Dedifferentiated amniotic fluid mesenchymal stem cell (primary cell): ENCODE results near the gene CD68.

Source experiments
- DNase-seq: peaks from one replicate; pipeline ENCODE4 v3.0.0-alpha.2; 2016; ENCODE audit errors: extremely low spot score

CD68 gene

DNA sequence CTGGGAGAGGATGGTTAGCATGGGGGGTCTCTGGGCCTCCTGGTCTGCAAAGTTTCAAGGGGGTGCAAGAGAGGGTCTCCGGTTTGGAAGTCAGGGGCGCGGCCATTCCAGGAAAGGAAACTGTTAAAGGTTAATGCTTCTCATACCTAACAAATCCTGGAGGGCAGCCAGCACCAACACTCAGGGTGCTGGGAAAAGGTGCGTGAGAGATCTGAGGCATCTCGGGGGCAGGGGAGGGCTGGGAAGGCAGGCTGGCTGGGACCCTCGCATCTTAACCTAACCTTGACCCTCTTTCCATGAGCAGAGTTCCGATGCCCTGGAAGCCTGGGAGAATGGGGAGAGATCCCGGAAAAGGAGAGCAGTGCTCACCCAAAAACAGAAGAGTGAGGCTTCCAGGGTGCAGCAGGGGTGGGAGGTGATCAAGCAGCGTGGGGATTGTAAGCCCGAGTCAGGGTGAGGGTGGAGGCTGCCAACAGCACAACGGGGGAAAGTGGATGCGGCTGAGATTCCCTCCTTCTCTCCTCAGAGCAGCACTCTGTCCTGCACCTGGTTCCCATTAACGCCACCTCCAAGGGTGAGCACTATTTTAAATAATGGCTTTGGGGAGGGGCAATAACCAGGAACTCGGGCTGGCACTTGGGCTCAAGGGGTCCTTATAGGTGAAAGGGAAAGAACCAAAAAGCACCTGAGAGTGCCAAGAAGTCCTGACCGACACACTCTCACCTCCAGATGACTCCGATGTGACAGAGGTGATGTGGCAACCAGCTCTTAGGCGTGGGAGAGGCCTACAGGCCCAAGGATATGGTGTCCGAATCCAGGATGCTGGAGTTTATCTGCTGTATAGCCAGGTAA lies 19.9 kb upstream of the CD68 start:
- DNase-seq = no peak

DNA sequence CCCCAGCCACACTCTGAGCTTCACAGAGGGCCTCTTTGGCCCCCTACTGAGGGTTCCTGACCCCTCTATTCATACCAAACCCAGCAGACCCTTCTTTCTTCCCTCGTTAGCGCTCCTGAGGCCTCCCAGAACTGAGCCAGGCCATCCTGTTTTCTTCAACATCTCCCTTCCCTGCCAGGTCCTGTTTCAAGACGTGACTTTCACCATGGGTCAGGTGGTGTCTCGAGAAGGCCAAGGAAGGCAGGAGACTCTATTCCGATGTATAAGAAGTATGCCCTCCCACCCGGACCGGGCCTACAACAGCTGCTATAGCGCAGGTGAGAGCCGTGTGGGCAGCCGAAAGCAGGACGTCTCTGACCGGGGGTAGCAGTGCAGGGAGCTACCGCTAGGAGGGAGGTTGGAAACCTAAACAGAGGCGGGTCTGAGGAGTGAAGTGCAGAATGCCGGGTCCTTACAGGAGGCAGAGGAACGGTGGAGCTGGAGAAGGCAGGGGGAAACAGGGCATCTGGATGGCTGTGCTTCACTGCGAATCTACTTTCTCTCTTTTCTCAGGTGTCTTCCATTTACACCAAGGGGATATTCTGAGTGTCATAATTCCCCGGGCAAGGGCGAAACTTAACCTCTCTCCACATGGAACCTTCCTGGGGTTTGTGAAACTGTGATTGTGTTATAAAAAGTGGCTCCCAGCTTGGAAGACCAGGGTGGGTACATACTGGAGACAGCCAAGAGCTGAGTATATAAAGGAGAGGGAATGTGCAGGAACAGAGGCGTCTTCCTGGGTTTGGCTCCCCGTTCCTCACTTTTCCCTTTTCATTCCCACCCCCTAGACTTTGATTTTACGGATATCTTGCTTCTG lies 19.0 kb upstream of the CD68 start:
- DNase-seq = no peak

DNA sequence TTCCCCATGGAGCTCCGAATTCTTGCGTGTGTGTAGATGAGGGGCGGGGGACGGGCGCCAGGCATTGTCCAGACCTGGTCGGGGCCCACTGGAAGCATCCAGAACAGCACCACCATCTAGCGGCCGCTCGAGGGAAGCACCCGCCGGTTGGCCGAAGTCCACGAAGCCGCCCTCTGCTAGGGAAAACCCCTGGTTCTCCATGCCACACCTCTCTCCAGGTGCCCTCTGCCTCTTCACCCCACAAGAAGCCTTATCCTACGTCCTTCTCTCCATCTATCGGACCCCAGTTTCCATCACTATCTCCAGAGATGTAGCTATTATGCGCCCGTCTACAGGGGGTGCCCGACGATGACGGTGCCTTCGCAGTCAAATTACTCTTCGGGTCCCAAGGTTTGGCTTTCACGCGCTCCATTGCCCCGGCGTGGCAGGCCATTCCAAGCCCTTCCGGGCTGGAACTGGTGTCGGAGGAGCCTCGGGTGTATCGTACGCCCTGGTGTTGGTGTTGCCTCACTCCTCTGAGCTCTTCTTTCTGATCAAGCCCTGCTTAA lies 18.3 kb upstream of the CD68 start:
- peak; percentile 83 for DNase-seq

DNA sequence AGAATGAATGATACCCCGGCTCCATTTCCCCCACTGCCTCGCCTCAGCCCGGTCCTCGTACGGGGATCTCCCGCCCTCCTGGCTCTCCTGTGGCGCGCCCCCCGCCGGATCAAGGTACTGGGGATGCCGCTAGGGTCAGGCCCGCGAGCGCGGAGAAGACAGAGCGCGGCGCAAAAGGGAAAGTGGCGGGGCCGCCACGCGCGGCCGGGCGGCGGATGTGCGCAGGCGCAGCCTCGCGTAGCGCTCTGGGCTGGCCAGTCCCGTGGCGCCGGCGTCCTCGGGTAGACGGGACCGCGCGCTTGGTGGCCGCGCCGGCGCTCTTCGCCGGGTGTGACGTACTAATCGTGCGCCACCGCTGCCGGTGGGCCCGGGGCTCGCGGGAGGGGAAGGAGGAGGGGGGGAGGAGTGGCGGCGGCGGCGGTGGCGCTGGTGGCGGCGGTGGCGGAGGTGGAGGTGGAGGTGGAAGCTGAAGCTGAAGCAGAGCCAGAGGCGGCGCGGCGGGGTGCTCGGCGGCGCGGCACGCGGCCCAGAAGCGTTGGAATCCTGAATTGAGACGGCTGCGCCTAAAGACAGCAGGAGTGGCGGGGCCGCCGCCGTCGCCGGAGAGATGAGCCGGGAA lies 17.7 kb upstream of the CD68 start, which contains the start of gene SENP3:
Gene SENP3, plus strand, starts transcription at position 331 of the 619 bp plus-strand sequence. CDS start 1,158 bp downstream, outside the sequence.
- DNase-seq = peak; percentile 87

DNA sequence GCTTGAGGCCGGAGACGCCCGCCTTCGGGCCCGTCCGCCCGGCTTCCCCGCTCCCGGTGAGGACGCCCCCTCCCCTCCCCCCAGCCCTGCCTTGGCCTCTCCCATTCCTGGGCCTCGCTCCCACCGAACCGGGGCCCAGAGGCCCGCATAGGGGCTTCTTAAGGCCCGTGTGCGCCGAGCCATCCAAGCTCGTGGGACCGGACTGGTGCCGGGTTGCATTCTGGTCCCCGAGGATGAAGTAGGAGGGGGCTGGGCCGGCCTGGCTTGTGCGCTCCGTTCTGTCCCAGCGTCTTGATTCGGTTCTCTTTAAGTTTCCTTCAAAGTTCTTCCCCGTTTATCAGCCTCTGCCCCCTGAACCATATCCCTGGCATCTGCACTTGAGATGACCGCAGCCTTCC lies 17.2 kb upstream of the CD68 start:
- DNase-seq = no peak

DNA sequence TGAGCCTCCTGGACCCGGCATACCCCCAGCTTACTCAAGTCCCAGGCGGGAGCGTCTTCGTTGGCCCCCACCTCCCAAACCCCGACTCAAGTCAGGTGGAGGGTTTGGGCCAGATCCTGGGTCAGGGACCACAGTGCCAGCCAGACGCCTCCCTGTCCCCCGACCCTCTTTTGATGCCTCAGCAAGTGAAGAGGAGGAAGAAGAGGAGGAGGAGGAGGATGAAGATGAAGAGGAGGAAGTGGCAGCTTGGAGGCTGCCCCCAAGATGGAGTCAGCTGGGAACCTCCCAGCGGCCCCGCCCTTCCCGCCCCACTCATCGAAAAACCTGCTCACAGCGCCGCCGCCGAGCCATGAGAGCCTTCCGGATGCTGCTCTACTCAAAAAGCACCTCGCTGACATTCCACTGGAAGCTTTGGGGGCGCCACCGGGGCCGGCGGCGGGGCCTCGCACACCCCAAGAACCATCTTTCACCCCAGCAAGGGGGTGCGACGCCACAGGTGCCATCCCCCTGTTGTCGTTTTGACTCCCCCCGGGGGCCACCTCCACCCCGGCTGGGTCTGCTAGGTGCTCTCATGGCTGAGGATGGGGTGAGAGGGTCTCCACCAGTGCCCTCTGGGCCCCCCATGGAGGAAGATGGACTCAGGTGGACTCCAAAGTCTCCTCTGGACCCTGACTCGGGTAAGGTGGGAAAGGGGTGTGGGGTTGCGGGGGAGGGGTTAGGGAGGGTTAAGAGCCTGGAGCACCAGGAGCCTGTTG lies 16.1 kb upstream of the CD68 start:
- no peak for DNase-seq

DNA sequence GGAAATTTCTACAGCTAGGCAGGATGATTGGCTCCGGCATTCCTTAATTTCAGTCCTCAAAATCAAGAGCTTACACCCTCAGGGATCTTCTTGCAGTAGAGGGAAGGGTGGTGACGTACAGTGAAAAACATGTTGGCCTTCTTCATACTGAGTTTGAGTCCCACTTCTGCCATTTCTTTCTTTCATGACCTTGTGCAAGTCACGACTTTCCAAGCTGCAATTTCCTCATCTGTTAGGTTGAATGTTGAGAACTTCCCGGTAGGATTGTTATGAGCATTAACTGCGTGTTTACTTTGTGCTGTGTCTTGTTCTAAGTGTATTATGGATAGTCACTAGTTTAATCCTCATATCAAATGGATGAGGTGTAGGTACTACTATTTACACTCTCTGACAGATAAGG lies 9.9 kb upstream of the CD68 start:
- no peak for DNase-seq

DNA sequence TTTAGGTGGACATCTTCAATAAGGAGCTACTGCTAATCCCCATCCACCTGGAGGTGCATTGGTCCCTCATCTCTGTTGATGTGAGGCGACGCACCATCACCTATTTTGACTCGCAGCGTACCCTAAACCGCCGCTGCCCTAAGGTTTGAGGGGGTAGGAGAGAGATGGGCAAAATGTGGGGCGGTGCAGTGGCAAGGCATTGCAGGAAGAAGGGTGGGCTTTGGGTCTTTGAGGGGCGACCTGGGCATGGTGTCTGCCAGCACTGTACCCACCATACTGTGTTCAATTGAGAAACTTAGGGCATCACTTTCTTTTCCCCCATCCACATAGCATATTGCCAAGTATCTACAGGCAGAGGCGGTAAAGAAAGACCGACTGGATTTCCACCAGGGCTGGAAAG lies 9.1 kb upstream of the CD68 start:
- no peak for DNase-seq

DNA sequence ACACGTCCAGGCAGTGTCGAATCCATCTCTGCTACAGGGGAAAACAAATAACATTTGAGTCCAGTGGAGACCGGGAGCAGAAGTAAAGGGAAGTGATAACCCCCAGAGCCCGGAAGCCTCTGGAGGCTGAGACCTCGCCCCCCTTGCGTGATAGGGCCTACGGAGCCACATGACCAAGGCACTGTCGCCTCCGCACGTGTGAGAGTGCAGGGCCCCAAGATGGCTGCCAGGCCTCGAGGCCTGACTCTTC lies 7.2 kb upstream of the CD68 start:
- no peak for DNase-seq

DNA sequence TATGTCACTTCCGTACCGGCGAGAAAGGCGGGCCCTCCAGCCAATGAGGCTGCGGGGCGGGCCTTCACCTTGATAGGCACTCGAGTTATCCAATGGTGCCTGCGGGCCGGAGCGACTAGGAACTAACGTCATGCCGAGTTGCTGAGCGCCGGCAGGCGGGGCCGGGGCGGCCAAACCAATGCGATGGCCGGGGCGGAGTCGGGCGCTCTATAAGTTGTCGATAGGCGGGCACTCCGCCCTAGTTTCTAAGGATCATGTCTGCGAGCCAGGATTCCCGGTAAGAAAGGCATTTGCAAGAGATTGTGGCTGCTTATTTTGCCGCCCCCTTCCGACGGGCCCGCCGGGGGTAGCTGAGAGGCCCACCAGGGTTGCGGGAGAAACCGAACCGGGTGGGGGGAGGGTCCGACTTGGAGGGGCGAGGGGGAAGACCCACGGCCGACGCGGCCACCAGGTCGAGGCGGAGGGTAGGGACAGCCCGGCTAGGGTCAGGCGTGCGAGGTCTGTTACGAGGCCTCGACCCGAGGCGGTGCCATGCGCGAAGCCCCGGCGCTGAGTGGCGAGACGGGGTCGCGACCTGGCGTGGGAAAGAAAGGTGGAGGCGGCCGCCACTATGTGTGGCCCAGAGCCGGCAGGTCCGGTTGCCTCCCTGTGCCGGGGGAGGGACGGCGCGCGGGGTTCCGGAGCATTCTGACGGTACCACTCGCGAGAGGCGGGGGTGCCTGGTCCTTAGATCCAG lies 6.7 kb upstream of the CD68 start:
- peak; percentile 99 for DNase-seq

DNA sequence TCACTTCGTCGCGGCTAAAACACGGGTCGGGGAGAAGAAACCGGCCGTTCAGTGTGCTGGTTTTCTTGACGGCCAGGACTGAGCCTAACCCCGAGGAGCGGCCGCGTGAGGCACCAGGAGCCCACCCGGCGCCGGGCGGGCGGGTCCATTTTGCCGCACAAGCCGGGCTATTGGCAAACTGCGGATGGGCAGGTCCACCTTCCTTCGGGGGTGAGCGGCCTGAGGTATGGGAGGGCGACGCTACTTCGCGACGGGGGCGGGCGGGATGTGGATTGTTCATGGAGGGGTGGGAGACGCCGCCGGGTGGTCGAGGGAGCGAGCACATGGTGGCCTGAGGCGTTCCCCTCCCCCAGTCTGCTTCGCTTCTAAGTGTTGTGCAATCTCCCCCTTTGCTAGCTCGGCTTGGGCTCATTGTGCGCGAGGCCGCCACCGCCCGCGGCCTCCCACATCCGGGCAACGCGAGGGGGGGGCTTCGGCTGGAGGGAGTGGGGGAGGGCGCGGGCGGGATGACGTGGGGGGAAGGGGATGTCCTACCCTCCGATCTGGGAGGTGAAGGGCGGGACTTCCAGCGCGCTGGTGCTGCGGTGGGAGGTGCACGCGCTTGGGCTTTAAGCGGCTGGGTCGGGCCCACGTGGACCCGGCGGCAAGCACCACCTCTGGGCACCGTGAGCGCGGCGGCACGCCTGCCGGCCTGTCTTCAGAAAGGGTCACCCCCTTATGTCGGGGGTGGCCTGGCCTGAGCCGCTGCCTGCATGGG lies 5.9 kb upstream of the CD68 start:
- DNase-seq = peak; percentile 79

DNA sequence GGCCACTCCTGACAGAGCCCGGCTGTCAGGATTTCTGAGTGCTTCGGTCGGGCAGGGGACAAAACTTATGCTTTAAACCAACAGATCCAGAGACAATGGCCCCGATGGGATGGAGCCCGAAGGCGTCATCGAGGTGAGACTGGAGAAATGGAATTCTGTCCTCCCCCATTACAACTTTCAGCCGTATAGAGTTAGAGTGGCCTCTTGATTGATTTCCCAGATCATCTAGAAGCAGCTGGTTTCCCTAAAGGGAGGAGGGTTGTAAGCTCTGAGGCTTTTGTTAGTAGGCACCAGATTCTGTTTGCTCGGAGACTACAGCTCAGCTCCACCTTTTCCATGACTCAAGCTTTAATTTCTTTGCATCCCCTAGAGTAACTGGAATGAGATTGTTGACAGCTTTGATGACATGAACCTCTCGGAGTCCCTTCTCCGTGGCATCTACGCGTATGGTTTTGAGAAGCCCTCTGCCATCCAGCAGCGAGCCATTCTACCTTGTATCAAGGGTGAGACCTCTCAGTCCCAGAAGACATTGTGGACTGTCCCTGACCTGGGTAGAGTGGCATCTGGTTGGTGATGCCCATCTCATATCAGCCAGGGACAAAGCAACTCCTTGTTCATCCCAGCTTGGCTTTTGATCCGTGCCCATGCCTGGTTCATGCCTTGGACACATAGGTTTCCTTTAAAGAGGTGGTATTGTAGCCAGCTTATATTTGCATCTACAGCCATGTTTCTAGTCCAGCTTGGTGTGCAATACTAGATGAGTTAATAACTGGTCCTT lies 5.1 kb upstream of the CD68 start:
- DNase-seq = no peak

DNA sequence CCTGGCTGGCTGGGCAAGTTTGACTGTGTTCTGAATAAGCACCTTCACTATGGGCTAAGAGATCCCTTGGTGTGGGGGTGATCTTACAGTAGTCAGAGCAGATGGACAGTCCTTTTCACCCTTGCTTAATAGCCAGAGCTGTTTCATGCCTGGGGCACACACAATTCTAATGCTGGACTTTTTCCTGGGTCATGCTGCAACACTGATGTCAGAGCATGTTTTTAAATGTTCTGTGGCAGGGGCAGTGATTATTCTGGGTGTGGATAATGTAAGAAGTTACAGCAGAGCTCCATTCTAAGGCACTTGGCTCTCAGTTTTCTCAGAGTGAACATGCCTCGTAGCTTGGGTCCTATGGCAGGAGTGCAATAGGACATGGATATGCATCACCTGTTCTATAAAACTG lies 4.0 kb upstream of the CD68 start:
- no peak for DNase-seq

DNA sequence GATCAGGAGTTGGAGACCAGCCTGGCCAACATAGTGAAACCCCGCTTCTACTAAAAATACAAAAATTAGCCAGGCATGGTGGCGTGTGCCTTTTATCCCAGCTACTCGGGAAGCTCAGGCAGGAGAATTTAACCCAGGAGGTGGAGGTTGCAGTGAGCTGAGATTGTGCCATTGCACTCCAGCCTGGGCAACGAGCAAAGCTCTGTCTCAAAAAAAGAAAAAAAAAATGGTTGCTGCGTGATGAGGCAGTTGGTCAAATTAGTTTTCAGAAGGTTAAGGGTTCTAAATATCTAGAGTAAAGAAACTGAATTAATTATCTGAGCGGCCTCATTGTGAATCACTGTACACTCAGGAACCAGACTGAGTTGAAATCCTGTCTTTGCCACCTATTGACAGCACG lies 3.5 kb upstream of the CD68 start:
- DNase-seq = no peak

DNA sequence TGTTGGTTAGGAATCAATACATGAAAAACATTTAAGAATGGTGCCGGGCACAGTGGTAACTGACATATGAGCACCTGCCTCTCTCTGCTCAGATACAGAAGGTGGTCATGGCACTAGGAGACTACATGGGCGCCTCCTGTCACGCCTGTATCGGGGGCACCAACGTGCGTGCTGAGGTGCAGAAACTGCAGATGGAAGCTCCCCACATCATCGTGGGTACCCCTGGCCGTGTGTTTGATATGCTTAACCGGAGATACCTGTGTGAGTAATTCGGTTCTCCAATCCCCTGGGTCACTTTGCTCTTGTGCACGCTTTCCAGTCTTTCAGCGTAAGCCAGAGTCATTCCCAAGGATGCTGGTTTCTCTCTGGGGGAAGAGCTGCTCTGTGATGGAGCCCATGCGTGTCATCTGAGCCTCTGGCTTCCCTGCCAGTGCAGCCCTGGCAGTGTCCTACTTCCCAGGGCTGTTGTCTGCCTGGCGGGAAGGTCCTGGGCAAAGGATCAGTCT lies 3.0 kb upstream of the CD68 start:
- DNase-seq = no peak

DNA sequence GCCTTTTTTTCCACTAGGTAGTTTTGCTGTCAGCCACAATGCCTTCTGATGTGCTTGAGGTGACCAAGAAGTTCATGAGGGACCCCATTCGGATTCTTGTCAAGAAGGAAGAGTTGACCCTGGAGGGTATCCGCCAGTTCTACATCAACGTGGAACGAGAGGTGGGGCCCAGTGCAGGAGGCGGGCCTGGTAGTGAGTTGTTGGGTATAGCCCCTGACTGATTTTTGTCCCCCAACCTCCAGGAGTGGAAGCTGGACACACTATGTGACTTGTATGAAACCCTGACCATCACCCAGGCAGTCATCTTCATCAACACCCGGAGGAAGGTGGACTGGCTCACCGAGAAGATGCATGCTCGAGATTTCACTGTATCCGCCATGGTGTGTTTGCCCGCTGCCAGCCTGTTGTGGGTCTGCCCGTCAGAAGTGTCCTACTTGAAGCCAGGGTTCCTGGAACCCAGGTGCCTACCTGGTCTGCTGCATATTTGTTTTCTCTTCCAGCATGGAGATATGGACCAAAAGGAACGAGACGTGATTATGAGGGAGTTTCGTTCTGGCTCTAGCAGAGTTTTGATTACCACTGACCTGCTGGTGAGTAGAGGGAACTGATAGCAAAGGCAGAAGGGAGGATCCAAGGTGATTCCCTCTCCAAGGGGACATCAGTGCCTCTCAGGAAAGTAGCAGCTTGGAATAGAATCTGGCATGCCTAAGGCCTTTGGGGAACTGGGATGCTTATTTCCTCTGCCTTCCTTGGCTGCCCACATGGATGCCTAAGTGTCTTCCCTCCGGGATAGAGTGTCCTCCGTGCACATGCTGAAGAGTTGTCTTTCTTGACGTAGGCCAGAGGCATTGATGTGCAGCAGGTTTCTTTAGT lies 1.9 kb upstream of the CD68 start:
- no peak for DNase-seq

DNA sequence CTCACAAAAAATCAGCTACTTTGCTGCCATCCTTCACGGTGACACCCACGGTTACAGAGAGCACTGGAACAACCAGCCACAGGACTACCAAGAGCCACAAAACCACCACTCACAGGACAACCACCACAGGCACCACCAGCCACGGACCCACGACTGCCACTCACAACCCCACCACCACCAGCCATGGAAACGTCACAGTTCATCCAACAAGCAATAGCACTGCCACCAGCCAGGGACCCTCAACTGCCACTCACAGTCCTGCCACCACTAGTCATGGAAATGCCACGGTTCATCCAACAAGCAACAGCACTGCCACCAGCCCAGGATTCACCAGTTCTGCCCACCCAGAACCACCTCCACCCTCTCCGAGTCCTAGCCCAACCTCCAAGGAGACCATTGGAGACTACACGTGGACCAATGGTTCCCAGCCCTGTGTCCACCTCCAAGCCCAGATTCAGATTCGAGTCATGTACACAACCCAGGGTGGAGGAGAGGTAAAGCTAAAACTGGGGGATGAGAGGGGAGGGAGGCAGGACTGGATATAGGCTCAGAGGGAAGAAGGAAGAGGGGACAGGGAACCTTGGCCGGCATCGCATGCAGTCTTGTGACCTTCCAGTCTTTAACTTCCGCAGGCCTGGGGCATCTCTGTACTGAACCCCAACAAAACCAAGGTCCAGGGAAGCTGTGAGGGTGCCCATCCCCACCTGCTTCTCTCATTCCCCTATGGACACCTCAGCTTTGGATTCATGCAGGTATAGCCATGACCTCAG lies 581 bp downstream of the CD68 start:
- no peak for DNase-seq
